Activated CD8-positive, alpha-beta memory T cell treated with anti-CD3 and anti-CD28 coated beads, Interleukin-2, amount 50 U/mL, for 48 hours (primary cell): ENCODE results near the gene FAM89B.

ENCODE experiments used
- DNase-seq: peaks from one replicate; pipeline ENCODE4 v3.0.0-alpha.2; 2020

Gene FAM89B

DNA sequence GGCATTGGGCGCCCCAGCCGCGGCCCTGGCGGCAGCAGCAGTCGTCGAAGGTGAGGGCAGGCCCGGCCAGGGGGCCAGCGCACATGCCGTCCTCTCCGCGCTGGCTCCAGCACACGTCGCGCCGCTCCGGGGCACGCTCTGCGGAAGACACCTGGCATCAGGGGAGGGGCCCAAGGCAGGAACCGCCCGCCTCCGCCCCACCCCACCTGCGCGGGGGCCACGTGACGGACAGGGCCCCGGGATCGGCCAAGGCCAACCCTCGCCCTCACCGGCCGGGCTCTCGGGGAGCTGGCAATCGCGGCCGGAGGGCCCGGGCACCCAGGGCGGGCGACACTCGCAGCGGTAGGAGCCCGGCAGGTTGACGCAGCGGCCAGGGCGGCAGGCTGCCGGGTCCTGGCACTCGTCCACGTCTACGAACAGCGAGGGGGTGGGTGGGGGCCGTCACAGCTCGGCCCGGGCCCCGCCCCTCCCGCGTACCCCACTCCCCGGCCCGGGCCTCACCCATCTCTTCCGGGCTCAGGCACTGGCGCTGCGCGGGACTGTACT is 32.5 kb upstream of the FAM89B start:
- DNase-seq, result no peak

DNA sequence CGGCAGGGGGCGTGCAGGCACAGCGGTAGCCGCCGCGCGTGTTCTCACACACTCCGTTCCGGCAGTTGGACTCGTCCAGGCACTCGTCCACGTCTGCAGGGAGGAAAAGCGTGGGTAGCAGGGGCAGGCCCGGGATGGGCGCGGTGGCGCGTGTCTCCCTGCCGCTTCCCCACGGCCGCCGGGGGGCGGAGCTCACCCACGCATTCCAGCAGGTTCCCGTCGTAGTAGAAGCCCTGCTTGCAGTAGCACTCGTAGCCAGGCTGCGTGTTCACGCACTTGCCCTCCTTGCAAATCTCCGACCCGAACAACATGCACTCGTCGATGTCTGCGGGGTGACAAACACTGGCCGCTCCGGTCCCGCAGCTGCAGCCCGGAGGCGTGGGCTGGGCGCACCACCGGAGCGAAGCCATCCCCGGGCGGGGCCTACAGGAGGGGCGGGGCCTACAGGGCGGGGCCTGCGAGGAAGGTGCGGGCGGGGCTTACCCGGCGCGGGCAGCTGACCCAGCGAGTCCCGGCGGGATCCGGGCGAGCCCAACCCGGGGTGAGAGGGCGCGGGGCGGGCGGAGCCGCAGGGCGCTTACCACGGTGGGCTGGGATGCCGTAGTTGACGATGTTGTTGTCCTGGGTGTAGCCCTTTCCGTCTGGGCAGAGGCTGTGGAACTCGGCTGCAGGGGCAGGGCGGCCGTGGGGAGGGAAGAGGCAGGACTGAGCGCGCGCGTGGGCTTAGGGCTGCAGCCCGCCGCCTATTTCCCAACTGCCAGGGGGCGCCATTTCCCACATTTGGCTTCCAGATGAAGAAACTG is 31.8 kb upstream of the FAM89B start:
- peak; percentile 94 for DNase-seq

DNA sequence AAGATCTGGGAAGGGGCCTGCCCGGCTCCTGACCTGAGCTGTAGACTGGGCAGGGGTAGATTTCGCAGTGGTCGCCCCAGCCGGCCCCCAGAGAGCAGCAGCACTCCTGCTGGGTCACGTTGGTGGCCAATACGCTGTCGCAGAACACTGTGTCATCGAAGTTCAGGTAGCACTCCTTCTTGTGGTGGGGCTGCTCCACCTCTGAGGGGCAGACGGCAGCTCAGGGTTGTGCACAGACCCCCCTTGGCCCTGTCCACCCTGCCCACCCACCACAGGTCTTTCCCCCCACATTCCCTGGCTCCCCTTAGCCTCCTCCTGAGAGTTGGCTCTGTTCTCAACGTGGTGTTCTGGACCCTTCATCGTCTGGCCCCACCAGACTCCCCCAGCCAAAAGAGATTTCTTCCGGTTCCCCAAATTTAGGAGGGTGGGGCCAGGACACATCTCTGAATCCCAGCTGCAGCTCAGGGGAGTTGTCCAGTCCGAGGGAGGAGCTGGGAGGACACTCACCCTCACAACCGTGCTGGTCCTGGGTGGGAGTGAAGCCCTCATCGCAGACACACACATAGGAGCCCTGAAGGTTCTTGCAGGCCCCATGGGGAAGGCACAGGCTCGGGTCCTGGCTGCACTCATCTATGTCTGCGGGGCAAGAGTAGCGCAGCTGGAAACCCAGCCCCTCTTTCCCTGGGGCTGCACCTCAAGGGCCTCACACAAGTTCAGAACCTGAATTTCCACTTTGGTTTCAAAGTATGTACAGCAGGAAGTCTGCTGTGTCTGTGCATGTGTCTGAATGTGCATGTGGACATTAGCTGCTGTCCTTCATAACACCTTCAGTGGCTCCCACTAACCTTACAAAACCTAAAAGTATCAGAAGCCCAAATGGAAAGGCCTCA is 31.0 kb upstream of the FAM89B start:
- no peak for DNase-seq

DNA sequence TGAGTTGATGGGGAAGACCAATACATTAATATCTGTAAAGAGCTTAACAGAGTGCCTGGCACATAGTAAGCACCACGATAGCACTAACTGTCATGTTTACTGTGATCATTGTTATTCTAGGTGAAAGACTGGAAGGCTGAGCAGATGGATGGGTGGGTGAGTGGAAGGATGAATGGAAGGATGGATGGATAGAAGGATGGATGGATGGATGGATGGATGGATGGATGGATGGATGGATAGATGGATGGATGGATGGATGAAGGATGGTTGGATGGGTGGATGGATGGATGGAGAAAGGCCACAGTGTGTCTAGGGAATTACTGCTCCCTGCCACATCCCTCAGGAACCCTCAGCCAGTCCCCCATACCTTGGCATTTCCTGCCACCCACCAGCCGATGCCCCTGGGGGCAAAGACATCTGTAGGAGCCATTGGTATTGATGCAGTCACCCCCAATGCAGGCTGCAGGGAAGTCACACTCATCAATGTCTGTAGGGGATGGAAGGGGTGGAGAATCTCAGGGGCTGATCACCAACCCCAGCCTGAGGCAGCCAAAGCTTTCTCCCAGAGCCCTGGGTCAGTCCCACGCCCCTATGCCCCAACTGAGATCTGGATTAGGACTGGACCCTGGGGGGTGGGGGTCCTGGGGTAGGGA is 29.5 kb upstream of the FAM89B start:
- no peak for DNase-seq

DNA sequence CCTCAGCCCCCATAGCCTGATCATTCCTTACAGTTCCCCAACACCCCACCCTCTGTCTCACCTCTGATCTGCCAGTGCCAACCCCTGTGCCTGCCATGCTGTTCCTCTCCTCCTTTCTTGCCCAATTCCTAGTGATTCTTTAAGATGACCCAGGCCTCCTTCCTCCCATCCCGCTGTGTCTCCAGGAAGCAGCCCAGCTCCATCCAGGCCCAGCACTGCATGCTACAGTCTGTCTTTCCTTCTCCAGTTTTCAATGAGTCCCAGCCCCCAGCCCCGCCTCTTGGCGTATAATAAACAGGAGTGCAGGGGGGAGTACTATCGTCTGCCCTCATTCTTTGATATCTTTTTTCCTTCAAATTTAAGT is 26.5 kb upstream of the FAM89B start:
- DNase-seq, result no peak

DNA sequence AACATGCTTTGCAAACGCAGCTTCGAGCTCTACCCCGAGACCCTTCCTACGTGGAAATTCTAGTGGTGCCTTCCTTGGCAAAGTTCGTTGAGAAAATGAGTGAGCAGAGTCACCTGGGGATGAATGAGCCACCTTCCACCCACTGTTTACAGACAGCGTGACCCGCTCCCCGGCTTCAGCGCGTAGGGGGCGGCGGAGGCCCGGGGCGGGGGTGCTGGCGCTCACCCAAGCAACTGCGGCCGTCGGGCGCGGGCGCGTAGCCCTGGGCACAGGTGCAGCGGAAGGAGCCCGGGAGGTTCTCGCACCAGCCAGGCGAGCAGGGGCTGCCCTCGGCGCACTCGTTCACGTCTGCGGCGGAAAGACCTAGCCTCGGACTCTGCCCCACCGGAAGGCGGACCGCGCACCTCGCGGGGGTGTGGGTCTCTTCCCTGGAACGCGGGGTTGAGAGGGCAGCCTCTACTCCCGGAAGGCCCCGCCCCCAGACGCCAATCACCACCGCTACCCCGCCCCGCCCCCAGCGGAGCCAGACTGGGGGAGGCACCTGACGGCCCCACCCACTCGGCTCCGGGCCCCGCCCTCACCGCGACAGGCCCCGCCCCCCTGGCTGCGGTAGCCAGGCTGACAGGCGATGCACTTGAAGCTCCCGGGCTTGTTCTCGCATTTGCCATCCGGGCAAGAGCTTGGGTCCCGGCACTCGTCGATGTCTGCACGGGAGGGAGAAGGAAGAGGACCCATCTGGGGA is 25.9 kb upstream of the FAM89B start:
- peak; percentile 100 for DNase-seq

DNA sequence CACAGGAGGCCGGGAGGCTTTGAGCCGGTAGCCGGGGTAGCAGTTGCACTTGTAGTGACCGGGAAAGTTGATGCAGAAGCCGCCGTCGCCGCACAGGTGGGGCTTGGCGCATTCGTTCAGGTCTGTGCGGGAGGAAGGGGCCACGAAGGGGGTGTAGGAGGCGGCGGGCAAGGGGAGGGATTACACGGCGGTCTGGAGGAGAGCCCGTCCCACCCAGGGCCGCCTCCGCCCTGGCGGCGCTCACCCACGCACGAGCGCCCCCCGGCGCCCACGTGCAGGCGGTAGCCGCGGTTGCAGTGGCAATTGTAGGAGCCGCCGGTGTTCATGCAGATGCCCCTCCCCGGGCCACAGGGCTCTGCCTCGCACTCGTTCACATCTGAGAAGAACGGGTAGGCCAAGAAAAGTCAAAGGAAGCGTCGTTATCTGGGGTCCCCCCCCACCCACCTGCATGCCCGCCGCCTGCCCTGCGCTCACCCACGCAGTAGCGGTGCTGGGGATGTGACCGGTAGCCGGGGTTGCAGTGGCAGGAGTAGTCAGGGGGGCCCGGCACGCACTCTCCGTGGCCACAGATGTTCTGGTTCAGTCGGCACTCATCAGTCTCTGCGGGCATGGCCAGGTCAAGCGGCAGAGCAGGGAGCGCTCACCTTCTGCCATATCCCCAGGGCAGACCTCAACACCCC is 24.8 kb upstream of the FAM89B start:
- DNase-seq, result no peak

DNA sequence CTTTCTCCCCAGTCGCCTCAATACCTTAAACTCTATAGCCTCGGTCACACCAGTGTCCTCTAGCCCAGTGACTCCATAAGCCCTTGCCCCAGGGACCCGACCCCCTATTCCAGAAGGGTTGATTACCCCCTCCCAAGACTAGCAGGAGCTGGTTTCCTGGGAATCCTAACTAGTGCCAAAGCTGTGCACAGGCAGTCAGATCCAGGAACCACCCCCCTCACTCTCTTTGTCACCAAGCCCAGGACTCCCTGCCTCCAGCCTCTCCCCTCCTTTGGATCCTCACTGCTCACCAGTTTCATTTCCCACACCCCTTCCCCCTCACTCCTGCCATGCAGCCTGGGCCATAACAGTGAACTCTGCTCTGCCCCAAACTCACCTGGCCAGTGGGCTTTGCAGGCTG is 23.9 kb upstream of the FAM89B start:
- DNase-seq, result no peak

DNA sequence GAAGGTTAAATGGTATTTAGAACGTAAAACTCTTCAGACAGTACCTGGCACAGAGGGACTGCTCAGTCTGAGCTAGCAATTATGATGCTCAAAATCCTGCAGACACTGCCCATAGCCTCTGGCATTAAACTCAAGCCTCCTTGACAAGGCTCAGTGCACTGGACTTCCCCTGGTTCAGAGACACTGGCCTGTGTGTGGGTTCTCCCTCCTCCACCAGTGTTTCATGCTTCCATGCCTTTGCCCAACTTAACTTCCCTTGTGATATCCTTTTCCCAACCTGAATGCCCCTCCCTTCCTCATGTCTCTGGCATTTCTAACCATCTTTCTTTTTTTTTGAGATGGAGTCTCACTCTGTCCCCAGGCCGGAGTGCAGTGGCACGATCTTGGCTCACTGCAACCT is 23.2 kb upstream of the FAM89B start:
- no peak for DNase-seq

DNA sequence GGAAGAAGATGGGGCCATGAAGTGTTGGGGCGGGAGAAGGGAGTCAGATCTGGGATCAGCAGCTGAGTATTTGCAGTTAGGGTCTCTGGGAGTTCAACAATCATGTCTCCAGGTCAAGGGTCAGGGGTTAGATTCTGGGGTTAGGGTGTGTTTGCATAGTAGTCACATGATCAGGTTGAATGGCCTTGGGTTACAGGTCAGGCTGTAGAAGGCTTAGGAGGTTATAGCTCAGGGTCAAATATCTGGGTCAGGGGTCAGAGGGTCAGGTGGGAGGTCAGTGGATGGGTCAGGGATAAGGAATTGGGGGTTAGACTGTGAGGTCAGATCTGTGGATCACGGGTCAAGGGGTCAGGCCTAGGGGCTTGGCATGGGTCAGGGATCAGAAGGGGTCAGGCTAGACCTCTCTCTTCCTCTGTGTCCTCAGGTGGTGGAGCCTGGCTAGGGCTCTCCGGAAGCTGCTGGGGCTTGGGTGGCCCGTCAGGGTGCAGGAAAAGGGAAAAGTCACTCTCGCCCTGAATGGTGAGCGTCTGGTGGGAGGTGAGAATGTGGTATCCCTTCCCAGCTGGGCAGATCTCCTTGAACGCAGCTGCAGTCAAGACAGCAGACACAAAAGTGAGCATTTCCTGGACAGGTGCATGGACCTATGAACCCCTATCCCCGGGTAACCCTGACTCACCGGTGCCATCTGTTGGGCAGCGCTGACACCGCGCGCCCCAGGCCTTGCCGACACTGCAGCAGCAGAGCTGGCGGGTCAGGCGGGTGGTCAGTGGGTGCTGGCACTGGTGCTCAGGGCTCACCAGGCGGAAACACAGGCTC is 20.6 kb upstream of the FAM89B start:
- DNase-seq, result no peak

DNA sequence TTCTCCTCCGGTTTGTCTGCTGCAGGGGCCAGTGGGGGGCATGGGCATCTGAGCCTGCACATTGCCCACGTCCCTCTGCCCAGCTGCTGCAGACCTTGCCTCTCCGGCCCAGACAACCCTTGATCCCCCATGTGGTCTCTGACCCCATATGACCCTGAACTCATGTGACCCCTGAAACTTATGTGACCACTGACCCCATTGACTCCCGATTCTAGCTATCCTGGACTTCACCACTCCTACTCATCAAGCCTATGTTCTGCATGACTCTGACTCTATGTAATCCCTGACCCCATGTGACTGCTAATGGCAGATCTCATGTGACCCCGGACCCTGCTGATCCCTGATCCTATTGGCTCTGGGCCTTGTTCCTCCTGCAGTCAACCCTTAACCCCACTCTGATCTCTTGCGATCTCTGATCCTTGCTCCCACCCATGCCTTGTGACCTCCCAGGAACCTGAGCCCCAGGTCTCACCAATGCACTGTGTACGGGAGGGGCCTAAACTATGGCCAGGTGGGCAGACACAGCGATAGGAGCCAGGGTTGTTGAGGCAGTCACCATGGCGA is 19.9 kb upstream of the FAM89B start:
- no peak for DNase-seq

DNA sequence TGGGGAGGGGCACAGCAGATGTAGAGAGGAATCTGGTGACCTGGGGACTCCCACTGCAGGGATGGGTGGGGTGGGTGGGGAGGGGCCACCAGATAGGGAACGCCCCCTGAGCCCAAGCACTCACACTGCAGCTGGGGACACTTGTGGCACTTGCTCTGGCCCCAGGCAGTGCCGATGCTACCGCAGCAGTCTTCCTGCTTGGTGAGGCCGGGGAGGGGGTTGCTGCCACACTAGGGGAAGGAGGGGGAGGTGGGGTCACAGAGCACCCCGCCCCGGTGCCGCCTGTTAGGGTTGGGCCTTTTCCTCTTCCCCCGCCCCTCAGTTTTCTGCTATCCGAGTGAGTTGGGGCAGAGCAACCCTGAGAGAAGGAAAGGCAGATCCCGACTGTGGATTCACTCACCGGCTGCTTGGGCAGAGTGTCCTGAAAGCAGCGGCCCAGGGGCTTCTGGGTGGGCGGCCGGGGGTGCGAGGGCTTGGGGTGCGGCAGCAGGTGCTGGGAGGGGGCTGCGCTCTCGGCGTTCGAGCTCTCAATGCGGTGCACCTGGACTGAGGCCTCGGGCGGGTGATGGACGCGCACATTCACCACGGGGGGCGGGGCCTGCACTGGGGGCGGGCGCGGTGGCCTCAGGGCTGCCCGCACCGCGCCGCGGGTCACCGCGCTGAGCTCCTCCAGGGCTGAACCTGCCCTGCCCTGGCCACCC is 18.9 kb upstream of the FAM89B start:
- DNase-seq, result no peak

DNA sequence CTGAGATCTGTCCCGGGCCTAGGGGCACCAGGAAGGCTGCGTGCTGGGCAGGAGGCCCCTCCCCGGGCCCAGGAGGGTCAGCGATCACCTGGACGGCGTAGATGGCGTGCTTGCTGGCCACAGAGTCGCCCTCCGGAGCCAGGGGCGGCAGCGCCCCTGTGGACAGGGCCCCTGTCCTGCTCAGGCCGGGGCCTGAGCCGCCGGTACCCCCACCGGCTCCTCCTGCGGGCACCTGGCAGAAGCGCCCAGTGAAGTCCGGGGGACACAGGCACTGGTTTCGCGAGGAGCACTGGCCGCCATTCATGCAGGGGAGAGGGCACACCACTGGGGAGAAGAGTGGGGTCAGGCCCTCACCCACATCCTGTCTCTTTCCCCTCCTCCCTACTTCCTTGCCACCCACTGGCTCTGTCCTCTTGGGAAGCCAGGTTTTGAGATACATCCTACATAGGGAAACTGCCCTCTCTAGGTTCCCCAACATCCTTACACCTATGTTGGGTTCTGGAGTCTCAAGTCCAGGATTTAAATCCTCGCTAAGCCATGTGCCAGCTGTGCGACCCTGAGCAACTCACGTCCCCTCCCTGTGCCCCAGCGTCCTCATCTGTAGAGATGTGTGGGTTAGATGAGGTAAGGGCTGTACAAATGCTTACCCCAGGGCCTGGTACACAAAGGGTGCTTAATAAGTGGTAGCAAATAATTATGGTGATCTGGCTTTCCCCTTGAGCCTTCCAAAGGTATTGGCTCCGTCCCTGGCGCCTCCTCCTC is 18.1 kb upstream of the FAM89B start:
- DNase-seq, result no peak

DNA sequence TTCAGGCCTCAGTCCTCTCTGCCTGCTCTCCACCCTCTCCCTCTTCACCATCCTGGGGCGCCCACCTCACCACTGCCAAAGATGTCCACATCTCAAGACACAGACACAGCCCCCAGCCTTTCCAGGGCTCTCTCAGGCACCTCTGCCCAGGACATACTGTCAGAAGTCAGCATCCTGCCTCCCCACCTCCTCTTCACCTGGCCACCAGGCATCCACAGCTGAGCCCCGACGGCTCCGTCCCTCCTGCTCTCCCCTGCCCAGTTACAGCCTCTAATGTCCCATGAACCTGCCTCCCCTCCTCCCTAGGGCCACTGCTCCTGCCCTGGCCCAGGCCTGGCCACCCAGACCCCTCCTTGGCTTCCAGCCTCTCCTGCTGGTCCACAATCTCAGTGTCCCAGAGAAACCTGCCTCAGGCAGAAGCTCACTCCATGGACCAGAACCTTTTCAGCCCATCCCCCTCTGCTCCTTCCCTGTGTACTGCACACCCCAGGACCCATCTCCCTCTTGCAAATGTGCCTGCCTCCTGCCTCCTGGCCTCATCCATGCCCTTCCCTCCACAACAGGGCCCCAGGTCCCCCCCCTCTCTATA is 17.4 kb upstream of the FAM89B start:
- DNase-seq, result no peak

DNA sequence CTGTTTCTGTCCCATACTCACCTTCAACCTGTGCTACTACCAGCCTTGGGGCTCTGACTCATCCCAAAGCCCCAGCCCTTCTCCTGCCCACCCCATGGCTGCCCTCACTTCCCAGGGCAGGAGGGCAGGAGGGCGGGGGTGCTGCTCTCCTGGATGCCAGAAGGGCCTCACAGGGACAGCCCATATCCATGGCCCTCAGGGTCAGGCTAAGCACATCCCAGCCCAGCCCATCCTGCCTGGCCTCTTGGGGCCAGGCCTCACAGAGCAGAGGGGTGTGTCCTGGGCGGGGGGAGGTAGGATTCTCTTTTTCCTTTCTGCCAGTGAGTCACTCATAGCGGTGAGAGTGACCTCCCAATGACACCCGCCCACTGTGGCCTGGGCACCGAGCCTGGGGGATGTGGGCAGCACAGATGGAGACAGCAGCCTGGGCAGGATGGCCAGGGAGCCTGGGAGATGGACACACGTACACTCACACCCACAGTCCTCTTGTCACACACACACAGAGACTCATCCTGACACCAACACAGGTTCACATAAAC is 16.6 kb upstream of the FAM89B start:
- DNase-seq, result no peak

DNA sequence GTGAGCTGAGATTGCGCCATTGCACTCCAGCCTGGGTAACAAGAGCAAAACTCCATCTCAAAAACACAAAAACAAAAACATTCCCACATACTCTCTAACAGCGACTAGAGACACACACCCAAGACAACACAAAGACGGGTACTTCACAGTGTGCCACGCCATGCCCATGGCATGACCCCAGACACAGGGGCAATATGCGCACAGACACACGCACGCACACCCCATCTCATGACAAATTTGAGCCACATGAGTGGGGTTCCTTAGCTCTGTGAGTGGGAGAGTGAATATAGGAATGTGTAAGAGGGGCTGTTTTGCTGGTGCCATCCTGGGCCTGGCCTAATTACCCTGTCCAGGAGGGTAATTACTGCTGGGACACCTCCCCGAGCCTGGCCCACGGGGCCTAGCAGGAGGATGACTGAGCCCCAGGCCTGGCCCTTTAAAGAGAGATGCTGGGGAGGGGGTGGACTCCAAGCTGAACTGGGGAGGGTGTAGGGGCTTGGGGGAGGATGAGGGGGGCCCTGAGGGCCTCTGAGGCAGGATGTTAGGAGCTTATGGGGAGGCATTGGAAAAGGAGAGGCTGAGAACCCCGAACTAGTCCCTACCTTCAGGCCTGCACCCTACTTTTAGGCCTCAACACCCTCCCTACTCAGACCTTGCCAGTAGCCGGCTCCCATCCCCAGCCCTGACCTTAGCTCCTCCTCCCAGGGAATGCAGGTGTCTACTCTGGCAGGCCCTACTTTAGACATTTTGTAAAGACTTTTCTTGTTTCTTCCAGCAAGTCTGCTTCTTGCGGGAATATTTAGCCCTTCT is 15.7 kb upstream of the FAM89B start:
- no peak for DNase-seq

DNA sequence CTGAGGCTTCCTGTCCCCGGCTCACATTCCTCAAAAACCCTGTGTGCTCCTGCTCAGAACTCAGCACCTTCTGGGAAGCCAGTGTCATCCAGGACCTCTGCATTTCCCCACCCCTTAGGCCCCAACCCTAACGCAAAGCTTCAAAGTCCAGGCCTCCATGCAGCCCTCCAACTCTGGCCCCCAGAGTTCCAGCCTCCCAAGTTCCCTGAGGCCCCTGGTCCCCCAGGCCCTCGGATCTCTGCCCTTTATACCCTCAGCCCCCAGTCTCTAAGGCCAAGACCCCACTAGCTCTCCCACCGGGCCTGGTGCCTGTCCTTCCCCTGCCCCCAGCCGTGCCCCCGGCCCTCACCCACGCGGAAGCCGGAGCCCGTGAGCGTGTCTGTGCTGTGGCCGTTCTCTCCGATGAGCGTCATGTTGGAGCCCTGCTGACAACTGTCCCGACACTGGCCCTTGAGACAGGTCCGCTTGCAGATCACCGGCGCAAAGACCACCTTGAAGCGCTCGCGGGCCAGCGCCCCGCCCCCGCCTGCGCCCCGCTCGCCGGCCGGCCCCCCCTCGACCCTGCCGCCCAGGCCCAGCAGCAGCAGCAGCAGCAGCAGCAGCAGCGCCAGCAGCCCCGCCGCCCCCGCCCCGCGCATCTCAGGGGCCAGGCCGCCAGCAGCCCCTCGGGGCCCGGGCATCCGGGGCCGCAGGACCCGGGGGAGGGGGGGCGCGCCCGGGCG is 14.9 kb upstream of the FAM89B start:
- DNase-seq, result no peak
